HG03575 (cell line): ENCODE results near the gene AASDH.
A peak's percentile ranks its signal among the peaks of the same experiment; 100 is the strongest.

ENCODE experiments used
- ATAC-seq: cut with Tn5 transposase; IDR thresholded peaks from one replicate; pipeline ENCODE4 v1.9.1; 2021; ENCODE audit not compliant: unreplicated experiment, insufficient number of reproducible peaks, low FRiP score; ENCODE audit errors: extremely low read depth

The AASDH gene, protein sequence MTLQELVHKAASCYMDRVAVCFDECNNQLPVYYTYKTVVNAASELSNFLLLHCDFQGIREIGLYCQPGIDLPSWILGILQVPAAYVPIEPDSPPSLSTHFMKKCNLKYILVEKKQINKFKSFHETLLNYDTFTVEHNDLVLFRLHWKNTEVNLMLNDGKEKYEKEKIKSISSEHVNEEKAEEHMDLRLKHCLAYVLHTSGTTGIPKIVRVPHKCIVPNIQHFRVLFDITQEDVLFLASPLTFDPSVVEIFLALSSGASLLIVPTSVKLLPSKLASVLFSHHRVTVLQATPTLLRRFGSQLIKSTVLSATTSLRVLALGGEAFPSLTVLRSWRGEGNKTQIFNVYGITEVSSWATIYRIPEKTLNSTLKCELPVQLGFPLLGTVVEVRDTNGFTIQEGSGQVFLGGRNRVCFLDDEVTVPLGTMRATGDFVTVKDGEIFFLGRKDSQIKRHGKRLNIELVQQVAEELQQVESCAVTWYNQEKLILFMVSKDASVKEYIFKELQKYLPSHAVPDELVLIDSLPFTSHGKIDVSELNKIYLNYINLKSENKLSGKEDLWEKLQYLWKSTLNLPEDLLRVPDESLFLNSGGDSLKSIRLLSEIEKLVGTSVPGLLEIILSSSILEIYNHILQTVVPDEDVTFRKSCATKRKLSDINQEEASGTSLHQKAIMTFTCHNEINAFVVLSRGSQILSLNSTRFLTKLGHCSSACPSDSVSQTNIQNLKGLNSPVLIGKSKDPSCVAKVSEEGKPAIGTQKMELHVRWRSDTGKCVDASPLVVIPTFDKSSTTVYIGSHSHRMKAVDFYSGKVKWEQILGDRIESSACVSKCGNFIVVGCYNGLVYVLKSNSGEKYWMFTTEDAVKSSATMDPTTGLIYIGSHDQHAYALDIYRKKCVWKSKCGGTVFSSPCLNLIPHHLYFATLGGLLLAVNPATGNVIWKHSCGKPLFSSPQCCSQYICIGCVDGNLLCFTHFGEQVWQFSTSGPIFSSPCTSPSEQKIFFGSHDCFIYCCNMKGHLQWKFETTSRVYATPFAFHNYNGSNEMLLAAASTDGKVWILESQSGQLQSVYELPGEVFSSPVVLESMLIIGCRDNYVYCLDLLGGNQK

DNA sequence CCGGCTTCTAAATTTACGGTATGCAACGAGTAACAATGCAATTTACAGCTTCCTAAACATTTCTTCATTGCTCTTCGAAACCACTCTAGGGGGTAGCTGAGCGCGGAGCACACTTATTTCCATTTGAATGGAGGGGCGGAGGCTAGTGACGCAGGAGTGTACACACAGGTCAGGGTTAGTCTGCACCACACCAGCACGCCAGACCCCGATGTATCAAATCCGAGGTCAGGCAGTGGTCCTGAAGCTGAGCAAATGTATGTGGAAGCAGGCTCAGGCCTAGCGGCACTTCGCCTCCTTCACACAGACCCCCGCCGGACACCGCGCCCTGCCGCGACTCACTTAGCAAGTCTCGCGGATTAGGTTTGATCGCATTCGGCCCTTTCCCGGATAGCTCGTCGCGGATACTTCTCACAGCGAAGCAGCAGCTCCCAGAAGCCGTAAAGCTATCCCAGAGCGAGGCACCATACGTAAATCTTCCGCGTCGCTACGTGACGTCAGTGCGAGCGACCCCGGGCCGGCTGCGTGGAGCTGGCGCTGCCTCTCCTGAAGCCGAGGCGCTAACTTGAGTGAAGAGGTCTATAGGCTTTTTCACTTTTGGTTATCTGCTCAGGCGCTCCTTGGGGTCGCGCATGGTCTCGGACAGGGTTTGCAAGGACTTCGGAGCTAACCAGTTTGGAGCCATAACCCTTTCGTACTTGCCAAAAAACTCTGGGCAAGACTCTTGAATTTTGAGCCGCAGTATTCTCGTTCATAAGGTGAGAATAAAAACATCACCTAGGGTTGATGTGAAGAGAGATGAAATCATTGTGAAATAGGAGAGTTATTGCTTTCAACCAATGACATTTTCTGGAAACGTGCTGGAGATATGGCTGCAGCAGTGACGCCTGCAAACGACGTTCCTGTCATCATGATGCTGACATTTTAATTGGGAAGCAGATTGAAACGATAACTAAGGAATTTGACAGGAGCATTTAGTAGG, at the start of gene AASDH:
TSS of gene AASDH (minus strand) at position 469 of the 979 bp plus-strand sequence. CDS start 3,192 bp downstream, outside the sequence.
- ATAC-seq = peak; percentile 74

DNA sequence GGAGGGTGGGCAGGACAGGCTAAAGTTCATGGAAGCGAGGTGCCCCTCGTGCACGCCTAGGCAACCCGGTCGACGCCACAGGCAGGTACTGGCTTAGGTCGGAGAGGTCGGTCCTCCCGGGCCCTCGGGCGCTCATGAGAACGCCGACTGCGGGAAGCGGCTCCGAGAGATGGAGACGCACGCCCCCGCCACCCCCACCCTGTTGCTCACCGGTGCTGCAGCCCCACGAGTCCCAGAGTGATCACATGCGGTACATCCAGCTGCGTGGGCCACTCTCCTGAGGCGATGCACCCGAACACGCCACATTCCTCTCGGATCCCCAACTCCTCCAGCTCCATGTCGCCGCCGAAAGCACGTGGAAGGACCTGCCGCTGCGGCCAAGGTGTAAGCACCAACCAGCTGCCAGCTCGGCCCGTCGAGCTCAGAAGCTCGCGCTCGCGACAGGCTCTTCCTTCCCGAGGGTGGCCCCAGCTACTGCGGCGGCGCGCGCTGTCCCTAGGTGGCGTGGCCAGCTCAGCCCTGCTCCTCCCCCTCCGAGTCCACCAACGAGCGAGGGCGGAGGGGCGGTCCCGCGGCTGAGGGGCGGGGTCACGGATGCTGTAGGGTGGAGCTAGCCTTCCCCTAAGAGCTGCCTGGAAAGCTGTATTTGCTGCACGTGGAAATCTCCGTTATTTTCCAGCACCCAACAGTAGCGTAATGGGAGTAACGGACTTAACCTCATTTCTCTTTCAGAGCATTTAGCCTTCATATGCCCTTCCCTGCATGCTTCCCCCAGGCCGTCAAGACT, 48.0 kb upstream of the AASDH start, which contains the start of gene PPAT:
TSS of gene PPAT (minus strand) at position 476 of the 787 bp plus-strand sequence. CDS start at position 338, 138 bp downstream.
- peak; percentile 54 for ATAC-seq

DNA sequence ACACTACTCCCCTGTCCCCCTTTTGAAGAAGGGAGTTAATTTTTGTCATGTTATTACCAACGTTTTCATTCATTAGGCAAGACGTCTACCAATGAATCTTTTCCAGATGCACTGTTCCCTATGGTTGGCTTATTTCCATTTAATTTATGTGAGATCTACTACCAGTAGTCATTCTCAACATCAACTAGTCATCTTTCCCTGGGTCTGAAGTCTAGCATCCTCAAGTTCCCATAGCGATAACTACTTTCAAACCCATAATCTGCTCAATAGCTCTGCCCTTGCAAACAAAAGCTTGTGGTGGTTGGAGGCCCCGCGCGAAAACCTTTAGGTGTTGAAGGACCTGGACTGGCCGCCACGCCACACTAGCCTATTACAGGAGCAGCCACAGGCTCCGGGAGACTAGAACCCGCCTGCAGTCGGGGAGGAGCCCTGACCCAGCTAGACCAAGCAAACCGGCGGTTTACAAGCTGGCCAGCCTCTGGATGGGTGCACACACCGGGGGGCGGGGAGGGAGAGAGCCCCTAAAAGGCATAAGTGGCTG, 47.4 kb upstream of the AASDH start:
- no peak for ATAC-seq

DNA sequence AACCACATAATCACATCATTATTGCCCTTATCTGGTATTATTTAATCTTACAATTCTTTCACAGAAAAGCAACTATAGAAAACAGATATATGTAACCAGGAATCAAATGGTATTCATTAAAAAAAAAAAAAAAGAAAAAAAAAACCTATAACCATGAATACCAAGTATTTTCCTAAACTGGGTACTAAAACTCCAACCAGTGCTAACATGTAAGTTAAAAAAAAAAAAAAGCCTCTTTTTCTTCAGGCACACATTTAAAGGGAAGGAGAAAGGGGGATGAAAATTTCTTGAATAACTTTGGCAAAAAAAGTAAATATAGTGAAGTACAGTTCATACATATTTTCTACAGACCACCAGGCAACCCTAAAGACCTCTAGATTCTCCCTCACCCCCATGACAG, 46.0 kb upstream of the AASDH start:
- no peak for ATAC-seq

DNA sequence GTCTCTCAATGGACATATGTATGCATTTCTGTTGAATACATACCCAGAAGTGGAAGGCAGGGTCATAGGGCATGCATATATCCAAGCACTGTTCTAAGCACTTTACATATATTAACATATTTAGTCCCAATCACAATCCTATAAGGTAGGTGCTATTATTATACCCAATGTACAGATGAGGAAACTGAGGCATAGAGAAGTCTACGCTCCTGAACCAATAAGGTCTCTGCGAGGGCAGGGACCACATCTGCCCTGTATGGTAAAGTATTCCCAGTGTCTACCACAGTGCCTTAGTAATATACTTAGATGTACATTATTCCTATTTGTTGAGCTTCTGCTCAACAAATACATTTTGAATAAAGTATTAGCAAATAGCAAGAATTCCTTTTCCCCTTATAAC, 42.9 kb upstream of the AASDH start:
- no peak for ATAC-seq

DNA sequence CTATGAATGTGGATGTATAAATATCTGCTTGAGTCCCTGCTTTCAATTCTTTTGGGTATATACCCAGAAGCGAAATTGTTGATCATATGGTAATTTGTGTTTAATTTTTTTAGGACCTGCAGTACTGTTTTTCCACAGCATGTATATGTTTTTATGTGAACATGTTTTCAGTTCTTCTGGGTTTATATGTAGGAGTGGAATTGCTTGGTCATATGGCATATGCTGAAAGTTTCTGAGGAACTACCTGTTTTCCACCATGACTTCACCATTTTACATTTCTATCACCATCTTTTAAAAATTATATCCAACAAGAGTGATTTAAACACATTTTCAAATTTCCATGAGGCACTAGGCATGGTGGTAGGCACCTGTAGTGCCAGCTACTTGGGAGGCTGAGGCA, 39.9 kb upstream of the AASDH start:
- no peak for ATAC-seq

DNA sequence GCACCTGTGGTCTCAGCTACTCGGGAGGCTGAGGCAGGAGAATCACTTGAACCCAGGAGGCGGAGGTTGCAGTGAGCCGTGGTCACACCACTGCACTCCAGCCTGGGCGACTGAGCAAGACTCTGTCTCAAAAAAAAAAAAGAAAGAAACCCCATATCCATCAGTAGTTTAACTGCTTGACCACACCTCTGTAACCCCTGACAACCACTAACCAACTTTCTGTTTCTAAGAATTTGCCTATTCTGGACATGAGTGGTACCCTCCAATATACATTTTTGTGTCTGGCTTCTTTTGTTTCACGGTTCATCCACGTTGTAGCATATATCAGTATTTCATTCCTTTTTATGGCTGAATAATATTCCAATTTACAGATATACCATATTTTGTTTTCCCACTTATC, 39.0 kb upstream of the AASDH start:
- peak; percentile 58 for ATAC-seq

DNA sequence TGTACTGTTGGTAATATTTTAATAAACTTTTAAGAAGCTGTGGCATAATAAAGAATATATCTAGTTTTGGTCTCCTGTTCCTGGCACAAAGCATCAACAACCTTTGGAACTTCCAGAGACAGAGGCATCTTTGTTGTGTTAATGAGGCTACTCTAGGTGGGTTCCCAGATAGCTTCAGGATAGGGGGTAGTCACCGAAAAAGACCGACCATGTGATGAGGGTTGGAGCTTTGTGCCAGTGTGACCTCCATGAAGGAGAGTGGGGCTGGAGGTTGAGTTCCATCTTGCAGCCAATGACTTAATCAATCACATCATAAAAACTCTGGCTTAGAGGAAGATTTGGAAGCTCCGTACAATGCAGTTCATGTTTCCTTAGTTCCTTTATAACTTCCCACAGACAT, 38.2 kb upstream of the AASDH start:
- no peak for ATAC-seq

DNA sequence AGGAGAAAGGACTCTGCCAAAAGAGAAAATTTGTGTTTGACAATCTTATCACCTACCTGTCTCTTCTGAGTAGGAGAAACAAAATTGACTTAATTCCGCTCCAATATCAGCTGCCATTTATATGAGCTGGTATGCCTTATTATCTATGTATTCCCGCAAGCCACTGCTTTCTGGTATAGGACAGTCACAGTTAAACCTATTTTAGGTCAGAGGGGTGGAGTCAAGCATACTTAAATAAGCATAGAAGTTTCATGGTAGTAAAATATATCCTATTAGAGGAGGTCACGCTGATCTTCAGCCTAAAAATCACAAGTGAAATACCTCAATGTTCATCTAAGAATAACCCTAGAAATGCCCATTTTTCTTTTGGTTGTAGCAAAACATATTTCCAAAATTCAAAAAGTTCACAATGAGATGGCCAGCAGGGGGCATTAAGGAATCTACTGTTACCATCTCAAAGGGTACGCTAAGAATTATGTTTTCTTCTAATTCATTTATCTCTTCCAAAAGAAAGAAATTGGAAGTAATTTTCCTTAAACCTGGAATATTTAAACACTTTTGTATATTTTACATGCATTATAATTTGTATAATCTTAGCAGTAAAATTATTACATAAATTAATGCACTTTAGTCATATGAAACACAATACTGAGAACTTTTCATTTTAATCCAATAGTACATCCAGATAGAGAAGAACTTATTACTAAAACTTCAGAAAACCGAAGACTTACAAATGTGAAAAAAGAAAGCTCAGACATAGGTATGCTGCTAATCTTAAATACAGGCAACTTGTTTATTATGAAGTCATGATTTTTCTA, 37.6 kb upstream of the AASDH start:
- ATAC-seq = no peak

DNA sequence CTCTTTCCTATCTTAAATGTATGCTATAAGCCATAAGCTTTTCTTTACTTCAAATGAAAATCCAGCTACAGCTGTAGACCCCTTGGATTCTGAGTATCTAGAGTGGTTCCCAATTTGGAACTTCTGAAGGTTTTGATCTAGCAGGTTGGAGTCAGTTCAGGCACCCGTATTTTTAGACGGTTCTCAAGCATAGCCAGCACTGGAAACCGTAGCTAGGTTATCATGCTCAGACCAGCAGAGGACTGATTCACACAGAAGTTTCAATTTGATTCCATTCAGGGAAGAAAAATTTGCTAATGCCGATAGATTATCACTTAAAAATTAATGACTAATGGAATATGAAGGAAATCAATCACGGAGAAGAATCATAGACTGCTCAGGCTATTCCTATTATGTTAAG, 36.9 kb upstream of the AASDH start:
- ATAC-seq = no peak

DNA sequence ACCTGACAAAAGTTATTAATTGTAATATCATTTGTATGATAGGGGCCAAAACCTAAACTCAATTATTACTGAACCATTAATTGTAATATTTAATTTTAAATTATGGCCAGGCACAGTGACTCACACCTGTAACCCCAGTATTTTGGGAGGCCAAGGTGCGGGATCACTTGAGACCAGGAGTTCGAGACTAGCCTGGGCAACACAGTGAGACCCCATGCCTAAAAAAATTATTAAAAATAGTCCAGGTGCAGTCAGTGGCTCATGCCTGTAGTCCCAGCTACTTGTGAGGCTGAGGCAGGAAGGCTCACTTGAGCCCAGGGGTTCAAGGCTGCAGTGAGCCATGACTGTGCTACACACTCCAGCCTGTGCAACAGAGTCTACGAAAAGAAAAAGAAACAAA, 30.1 kb upstream of the AASDH start:
- no peak for ATAC-seq

DNA sequence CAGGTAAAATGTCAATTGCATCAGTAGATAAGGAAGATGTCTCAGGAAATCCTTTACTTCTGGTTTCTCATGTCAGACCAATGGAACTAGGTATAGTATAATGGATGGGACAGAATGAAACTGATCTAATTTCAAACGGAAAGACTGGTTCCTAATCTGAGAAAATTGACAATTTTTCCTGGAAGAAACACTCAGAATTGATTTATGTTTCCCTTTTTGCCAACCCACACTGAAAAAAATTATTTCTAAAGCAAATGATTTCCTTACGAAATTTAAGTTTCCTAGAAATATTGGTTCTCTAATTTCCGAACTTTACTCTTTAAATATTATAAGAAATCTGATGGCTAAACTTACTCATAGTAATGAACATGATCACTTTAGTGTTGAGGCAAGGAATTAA, 29.1 kb upstream of the AASDH start:
- ATAC-seq = no peak

DNA sequence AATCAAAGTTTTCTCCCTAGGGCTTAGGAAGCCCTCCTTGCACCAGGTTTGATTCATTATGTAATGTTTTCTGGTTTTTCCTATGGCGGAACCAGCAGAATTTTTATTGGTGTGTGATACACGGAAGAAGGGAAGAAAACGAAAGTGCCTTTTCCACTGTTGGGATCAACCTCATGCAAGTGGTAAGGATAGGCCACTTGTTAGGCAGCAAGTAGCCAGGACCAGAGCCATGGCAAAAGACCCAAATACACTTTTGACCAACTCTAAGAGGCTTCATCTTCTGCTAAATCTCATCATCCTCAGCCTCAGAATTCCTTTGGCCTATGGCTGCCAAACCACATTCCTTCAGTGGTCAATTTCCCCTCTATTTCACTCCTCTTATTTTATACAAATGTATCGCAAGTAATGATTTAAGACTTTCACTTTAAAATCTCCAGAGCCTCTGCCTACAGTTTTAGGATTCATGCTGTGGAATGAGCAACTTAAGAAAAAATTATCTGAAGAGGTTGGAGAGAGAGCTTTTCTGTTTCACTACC, 26.9 kb upstream of the AASDH start:
- ATAC-seq = no peak

DNA sequence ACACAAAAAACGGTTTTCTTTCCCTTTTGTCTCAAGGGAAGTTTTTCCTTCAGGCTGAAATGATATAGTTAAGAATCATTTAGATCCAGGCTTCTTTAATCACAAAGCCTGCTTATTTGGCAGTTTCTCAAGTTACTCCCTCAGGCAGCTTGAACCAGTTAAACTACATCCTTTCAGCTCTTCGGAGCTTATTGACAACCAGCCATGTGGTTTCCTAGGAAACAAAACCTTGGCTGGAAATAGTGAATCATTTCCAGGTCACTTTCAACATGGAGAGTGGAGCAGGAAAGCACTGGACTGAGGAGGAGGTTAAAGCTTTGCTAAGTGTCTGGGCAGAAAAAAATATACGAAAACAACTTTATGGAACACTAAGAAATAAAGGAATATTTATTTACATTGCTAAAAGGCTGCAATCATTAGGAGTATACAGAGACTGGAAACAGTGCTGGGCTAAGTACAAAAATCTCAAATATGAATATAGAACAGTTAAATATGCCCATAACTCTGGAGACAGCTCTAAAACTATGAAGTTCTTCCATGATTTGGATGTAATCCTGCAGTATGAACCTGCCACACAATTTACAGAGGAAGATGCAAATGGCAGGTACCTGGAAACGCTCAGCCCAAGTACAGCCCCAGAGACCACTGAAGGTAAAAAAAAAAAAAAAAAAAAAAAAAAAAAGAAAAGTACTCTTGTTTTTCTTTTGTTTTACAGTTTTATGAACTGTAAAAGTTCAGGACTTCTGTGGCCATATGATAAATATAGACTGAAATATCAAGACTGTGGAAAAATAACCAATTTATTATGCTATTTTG, 23.2 kb upstream of the AASDH start:
- no peak for ATAC-seq

DNA sequence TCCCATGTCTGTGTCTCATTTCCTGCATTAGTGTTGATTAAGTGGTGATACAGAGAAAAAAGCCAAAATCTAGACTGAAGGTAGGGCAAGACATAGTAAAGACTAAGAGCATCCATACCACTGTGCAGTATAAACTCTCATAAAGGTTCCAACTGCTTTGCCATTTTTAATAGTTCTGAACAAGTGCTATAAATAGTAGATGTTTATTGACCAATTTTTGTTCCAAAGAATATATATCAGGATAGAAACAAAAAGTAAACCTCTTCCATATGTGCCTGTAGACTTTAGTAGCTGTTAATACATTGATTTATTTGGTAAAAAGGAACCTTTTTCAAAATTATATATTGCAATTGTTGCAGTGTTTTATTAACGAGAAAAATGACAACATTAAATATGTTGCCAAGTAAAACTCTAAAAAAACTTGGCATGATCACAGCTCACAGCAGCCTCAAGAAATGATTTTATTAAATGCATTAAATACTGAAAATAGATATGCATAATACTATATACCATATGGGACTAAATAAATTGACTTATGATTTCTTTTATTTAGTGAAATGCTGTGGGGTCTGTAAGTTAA, 22.3 kb upstream of the AASDH start:
- no peak for ATAC-seq
